ENCODE data around the gene GAPDH. TPM values are rescaled to one million over a fixed set of nuclear protein-coding genes. Genes with fewer than 3 reads are reported as not detected.

The GAPDH gene
- total RNA-seq, 2 donors from 2014 or later = 311 to 476 TPM

DNA sequence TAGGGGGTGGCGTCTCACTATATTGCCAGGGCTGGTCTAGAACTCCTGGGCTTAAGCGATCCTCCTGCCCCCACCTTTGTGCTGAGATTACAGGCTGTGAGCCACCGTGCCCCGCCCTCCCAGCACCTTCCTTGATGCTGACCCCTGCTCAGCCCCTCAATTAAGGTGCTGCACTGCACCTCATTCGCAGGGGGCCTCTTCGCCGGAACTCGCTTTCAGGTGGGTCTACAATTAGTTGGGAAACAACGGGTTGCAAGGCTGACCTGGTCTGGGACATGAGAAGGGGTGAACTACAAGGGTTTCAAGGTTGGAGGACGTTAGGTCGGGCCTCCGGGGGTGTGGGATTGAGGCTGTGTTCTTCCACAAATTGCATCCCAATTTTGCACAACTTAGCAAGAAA lies 35.0 kb downstream of the GAPDH start:
- 72 to 80% methylated on average over 12 of the region's 12 CpGs for WGBS, 2 donors
- peaks cover 15 to 32% of the 10 kb centered on the region in 2 donors for H3K36me3 ChIP-seq (replicated peaks in 1 of 2; ENCODE audit: insufficient read depth in 1 of 2, low read depth in 2 of 2)
- H3K27ac ChIP-seq = peak overlapping the region in 1 of 4 donors; percentile 16
- peaks cover 26% of the 10 kb centered on the region for H3K4me1 ChIP-seq
- no peaks in the 10 kb centered on the region for H3K27me3 ChIP-seq
- DNase-seq (no peak), ATAC-seq (no peak)
- H3K4me3 ChIP-seq = no peak overlapping the region
- no peaks in the 10 kb centered on the region for H3K9me3 ChIP-seq
- TF ChIP-seq CTCF (IDR thresholded peaks at IDR 0.05) = no peak
- TF ChIP-seq POLR2A (IDR thresholded peaks at IDR 0.05) = no peak
- intact Hi-C loops (cut with DNase I) = no loop called here

DNA sequence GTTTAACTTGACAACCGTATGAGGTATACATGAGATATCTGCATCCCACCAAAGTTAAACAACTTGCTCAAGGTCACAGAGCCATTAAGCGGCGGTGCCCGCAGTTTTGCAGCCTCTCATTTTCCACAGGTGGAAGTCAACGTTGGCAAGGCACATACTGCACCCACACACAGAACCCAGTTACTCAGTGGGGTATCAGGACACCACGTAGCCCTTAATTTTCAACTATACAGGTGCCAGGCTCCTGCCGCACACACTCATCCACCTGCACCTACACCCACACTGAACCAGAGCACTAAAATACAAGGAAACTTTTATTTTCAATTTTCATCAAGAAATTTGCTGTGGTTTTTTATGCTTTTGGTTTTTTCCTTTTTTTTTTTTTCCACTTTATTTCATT lies 35.5 kb downstream of the GAPDH start:
- Histone ChIP-seq H3K36me3 (replicated peaks in 1 of 2; ENCODE audit: insufficient read depth in 1 of 2, low read depth in 2 of 2) (peaks cover 15 to 36% of the 10 kb centered on the region in 2 donors), H3K9me3 (no peaks in the 10 kb centered on the region), H3K4me1 (peaks cover 26% of the 10 kb centered on the region), H3K27ac (peak overlapping the region in 1 of 4 donors; percentile 16), H3K4me3 (no peak overlapping the region), H3K27me3 (no peaks in the 10 kb centered on the region)
- ATAC-seq (no peak), DNase-seq (no peak)
- TF ChIP-seq POLR2A (IDR thresholded peaks at IDR 0.05) (no peak), CTCF (IDR thresholded peaks at IDR 0.05) (no peak)
- intact Hi-C loops (cut with DNase I) = no loop called here
- 31 to 33% methylated on average over 7 of the region's 7 CpGs for WGBS, 2 donors

DNA sequence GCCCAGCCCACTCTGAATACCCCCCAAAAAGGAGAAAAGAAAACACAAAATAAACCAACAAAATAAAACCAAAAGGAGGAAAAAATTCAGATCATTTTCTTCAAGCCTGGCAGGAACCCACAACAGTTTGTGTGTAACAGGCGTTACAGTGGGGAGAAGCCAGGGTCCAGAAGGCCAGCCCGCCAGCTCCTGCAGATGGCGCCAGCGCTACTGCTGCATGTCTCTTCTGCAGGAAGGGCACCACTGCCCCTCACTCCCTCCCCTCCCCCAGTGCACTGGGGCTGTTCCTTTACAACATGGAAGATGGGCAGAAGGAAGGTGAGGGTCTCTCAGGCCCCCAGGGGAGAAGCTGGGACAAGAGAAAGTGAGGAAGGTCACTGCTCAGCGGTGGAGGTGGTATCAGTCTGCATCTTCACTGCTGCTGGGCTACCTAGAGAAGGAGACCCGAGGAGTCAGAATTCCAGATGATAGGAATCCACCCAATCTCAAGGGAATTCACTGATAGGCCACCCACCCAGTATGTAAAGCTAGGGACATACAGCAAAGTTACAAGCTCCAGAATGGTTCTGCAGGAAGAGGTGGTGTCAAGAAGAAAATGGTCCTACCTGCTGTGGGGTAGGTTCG lies 36.1 kb downstream of the GAPDH start:
- ATAC-seq (peak; percentile 25), DNase-seq (peak; percentile 61 to 75 (median 68))
- TF ChIP-seq POLR2A (IDR thresholded peaks at IDR 0.05) = no peak
- TF ChIP-seq CTCF (IDR thresholded peaks at IDR 0.05) = peak in 5 of 7 experiments; percentile 10 to 25 (median 15)
- intact Hi-C loops (cut with DNase I) = no loop called here
- no peak overlapping the region for H3K4me3 ChIP-seq
- H3K27me3 ChIP-seq = no peaks in the 10 kb centered on the region
- peaks cover 26% of the 10 kb centered on the region for H3K4me1 ChIP-seq
- no peak overlapping the region for H3K27ac ChIP-seq
- H3K9me3 ChIP-seq = no peaks in the 10 kb centered on the region
- H3K36me3 ChIP-seq (replicated peaks in 1 of 2; ENCODE audit: insufficient read depth in 1 of 2, low read depth in 2 of 2) = peaks cover 15 to 36% of the 10 kb centered on the region in 2 donors
- 61 to 62% methylated on average over 7 of the region's 7 CpGs for WGBS, 2 donors

GRCh38 chr12:6573001-6573400 lies 38.7 kb downstream of the GAPDH start:
- H3K36me3 ChIP-seq (replicated peaks in 1 of 2; ENCODE audit: insufficient read depth in 1 of 2, low read depth in 2 of 2) = peaks cover 15 to 49% of the 10 kb centered on the region in 2 donors
- intact Hi-C loops (cut with DNase I) = no loop called here

More at GRCh38 chr12:6573001-6573400, 38.7 kb downstream of the GAPDH start:
- WGBS, 2 donors = 84 to 93% methylated on average over 8 of the region's 8 CpGs
- H3K27me3 ChIP-seq = no peaks in the 10 kb centered on the region
- ATAC-seq (no peak), DNase-seq (no peak)
- peaks cover 17% of the 10 kb centered on the region for H3K4me1 ChIP-seq
- no peak overlapping the region for H3K27ac ChIP-seq
- no peak overlapping the region for H3K4me3 ChIP-seq
- no peaks in the 10 kb centered on the region for H3K9me3 ChIP-seq
- TF ChIP-seq CTCF (IDR thresholded peaks at IDR 0.05) (no peak), POLR2A (IDR thresholded peaks at IDR 0.05) (no peak)

Data from body of pancreas (tissue), 4 donors.